ENCODE results near the gene FADS2.

GRCh38 chr11:61812736-61813411, 15.2 kb upstream of the FADS2 start:
- TF ChIP-seq CTCF (IDR thresholded peaks at IDR 0.05) (no peak), POLR2A (IDR thresholded peaks at IDR 0.05) (no peak)
